A673 (cell line): ENCODE results near the gene TNFRSF13B.
"Not testable (repeated sequence)": the region's sequence is repeated elsewhere in the genome, so short reads cannot be mapped to it uniquely, and the experiment has no call there.

Experiments
- EZH2 ChIP-seq: fragments of 200-600 bp; sonication (generic); IDR thresholded peaks from 2 replicates; pipeline ENCODE4 v1.6.1; 2017; ENCODE audit warnings: borderline replicate concordance, low read depth, mild to moderate bottlenecking, mixed read lengths, antibody characterized with exemption, low read length; ENCODE audit not compliant: poor library complexity, severe bottlenecking
- TF ChIP-seq, protein P1 (sequence below): fragments of 300-800, 200-600 bp; sonication (generic); conservative IDR thresholded peaks from 2 replicates; pipeline ENCODE4 v1.5.1; 2017; ENCODE audit warnings: low read depth, mild to moderate bottlenecking, antibody characterized with exemption, low read length, moderate library complexity, mixed read lengths

DNA sequence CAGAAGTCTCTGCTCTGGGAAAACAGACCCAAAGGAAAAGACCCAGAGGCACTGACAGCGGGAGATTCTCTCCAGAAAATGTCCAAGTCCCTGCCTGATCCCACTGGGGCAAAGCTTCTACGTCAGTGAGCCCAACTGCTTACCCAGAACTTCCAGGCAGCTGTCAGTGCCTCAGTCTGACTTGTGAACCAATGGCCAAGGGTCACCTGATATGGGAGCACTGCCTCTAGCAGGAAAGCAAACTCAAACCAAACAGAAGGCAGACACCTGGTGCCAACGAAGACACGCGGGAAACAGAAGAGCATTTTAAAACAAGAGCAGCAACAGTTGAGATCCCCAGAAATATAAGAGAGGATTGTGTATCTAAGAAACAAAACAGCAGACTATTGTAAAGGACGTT, 16.9 kb downstream of the TNFRSF13B start:
- TF ChIP-seq, protein P1, sequence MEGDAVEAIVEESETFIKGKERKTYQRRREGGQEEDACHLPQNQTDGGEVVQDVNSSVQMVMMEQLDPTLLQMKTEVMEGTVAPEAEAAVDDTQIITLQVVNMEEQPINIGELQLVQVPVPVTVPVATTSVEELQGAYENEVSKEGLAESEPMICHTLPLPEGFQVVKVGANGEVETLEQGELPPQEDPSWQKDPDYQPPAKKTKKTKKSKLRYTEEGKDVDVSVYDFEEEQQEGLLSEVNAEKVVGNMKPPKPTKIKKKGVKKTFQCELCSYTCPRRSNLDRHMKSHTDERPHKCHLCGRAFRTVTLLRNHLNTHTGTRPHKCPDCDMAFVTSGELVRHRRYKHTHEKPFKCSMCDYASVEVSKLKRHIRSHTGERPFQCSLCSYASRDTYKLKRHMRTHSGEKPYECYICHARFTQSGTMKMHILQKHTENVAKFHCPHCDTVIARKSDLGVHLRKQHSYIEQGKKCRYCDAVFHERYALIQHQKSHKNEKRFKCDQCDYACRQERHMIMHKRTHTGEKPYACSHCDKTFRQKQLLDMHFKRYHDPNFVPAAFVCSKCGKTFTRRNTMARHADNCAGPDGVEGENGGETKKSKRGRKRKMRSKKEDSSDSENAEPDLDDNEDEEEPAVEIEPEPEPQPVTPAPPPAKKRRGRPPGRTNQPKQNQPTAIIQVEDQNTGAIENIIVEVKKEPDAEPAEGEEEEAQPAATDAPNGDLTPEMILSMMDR: not testable (repeated sequence)
- not testable (repeated sequence) for TF ChIP-seq EZH2
